Stimulated activated CD4-positive, alpha-beta T cell treated with anti-CD3 and anti-CD28 coated beads, Interleukin-1b, Interleukin-23, amount 100 ng/mL, for 1 hour (primary cell): ENCODE results near the gene DARS1.
A peak's percentile ranks its signal among the peaks of the same experiment; 100 is the strongest.
"Not testable (repeated sequence)": the region's sequence is repeated elsewhere in the genome, so short reads cannot be mapped to it uniquely, and the experiment has no call there.

Experiments
- DNase-seq, 2 donors: peaks; one replicate each; pipeline ENCODE4 v3.0.0-alpha.2; 2020; ENCODE audit warnings: low read depth in 2 of 2

The DARS1 gene

GRCh38 chr2:135885709-135886108 lies 99.7 kb downstream of the DARS1 start:
- no peak for DNase-seq

DNA sequence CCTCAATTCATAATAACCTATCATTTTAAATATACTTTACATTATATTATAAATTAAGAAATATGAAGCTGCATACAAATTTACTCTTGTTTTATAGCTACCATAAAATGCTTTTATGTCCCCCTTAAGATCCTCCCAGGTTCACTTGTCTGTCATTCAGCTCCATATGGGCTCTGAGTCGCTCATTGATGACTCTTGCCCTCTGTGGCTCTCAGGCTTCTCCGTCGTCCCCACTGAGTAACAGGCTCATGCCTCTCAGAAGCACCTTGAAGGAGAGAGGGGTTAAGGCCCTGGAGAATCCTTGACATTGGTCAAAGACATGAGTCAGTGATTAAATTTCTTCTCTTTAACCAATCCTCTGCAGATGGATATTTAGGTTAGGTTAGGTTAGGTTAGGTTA lies 103.0 kb downstream of the DARS1 start:
- DNase-seq: no peak

GRCh38 chr2:135876770-135877169 lies 108.7 kb downstream of the DARS1 start:
- not testable (repeated sequence) for DNase-seq

- DNase-seq: peak; percentile 93 to 95
Measured at GRCh38 chr2:135876066-135876711, 109.2 kb downstream of the DARS1 start, which contains the start of gene MCM6. Gene MCM6, minus strand, starts transcription at chr2:135876443. Its CDS starts 78 bp downstream, at chr2:135876365.

DNA sequence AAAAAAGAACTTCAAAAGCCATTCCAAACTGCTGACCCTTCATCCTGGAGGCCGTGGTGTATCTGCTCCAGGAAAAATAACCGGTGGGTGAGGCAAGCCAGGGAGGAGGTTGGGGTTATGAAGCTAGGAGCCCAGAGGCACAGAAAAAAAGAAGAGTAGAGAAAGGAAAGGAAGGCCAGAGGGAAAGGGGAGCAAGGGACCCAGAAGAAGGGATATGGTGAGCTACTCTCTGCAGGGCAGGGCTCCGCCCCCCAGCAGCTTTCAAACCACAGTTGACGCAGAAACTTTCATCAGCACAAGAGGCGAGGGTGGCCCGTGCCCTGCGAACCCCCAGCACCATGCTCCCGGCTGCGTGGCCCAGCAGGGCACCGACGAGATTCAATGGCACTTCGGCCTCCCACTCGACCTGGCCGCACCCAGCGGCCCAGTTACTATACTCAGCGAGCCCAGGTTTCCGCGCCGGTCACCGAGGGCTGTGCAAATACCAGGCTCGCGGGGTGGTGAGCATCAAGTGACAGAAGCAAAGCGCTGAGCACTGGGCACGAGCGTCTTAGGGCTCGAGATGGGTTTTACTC lies 109.8 kb downstream of the DARS1 start:
- DNase-seq: peak; percentile 29 to 36

GRCh38 chr2:135874777-135875365 lies 110.6 kb downstream of the DARS1 start:
- DNase-seq: no peak

- DNase-seq: no peak
Measured at GRCh38 chr2:135870571-135870970, 114.9 kb downstream of the DARS1 start.

GRCh38 chr2:135863233-135863632 lies 122.2 kb downstream of the DARS1 start:
- no peak for DNase-seq

DNA sequence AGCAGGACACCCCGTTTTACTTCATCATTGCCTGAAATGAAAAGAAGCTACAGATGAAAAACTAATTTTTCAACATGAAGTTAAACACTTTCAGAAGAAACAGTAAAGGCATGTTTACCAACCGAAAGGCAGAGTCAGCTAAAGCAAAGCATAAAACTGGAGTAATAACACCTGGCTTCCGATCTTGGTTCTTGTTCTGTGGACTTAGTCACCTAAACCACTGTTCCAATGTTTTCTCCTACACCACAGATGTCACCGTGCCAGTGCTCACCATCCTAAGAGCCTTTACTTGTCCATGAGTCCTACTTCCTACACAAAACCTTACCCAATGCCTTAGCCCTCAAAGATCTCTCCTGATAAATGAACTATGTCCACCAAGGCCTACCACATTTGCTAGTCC lies 122.7 kb downstream of the DARS1 start:
- no peak for DNase-seq
